Suppressor macrophage (primary cell): Measurements from ENCODE around the gene CHIC2.

Experiments
- DNase-seq, 4 experiments: peaks; one replicate each; pipeline ENCODE4 v3.0.0-alpha.2; 2020 to 2022

The CHIC2 gene

DNA sequence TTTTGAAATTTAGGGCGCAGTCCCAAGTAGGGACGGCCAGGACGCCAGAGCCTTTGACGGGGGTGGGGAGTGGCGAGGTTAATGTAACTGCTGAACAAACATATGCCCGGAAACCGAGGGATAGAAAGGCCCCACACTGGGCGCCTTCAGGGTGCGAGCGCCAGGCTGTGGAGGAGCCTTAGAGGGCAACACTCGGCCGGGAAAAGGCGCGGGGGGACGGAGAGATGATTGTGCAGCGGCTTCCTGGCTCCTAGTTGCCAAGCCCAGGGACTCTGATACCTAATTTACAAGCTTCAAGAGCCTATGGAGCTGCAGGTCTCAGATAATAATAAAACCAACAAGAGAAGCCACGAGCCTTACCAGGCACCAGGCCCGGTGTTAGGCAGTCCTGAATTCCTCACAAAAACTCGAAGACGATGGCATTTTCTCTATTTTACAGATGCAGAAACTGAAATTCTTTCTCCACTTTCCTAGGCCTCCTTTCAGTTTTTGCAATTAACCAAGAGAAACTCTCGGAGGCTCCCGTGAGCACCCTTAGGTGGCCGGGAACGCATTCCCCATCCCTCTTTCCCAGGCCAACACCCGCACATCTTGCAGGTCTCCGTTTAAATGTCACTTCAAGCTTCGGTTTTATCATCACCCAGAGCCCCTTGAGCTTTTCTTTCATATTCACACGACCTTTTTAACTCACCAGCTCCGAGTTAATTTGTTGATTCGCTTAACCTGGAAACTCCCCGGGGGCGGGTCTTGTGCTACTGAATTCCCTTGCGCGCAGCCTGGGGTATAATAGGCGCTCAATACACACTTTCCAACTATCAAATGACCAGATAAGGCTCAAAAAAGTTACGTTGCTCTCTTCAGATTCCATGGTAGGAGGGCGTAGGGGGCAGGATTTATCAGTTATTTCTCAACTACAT lies 29.2 kb upstream of the CHIC2 start:
- no peak for DNase-seq

- no peak for DNase-seq
Measured at GRCh38 chr4:54092405-54093323, 28.3 kb upstream of the CHIC2 start.

- peak; percentile 68 to 90 (median 82) for DNase-seq
Measured at GRCh38 chr4:54091637-54092404, 27.4 kb upstream of the CHIC2 start.

GRCh38 chr4:54090804-54091623 lies 26.6 kb upstream of the CHIC2 start:
- DNase-seq: peak in 1 of 4 experiments; percentile 35

DNA sequence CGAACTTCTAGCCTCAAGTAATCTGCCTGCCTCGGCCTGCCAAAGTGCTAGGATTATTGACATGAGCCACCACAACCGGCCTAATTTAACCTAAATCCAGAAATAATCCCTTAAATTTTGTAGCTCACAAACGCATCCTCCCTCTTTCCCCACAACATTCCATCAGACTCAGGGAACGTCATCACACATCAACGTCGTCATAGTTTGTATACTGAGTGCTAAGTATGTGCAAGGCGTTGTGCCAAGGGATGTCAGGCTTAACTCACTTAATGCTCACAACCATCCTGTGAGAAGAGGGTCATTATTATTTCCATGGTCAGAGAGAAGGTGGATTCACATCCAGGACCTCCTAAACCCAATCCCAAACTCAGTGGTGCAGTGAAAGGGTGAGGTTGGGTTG lies 26.0 kb upstream of the CHIC2 start:
- no peak for DNase-seq

DNA sequence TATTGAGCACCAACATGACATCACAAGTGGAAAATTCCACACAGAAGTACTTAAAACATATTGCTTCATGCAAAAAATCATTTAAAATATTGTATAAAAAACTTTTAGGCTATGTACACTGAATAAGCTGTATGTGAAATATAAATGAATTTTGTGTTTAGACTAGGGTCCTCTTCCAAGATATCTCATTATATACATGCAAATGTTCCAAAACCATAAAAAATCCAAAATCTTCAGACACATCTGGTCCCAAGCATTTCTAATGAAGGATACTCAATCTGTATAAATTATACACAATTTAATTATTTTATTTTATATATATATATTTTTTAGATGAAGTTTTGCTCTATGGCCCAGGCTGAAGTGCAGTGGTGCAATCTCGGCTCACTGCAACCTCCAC lies 25.5 kb upstream of the CHIC2 start:
- DNase-seq: no peak

GRCh38 chr4:54085284-54085683 lies 20.9 kb upstream of the CHIC2 start:
- peak; percentile 72 to 87 (median 78) for DNase-seq

DNA sequence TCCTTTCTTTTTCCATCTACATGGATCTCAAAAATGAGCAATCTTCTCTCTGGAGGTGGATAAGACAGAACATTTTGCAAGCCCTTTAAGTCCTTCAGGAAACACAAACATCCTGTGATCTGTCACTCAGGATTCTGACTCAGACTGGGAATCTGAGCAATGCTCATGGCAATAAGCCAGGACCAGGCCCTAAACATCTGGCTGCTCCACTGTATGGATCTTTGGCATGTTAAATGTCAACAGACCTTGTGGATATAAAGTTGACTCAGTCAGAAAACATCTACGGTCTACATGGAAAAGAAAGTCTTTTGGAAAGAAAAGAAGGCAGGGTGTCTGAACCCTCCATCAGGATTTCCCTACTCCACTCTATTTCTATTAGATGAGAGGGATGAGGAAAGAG lies 17.8 kb upstream of the CHIC2 start:
- DNase-seq: peak in 3 of 4 experiments; percentile 30 to 38 (median 32)

- no peak for DNase-seq
Measured at GRCh38 chr4:54077812-54078211, 13.4 kb upstream of the CHIC2 start.

GRCh38 chr4:54076673-54077072 lies 12.3 kb upstream of the CHIC2 start:
- no peak for DNase-seq

DNA sequence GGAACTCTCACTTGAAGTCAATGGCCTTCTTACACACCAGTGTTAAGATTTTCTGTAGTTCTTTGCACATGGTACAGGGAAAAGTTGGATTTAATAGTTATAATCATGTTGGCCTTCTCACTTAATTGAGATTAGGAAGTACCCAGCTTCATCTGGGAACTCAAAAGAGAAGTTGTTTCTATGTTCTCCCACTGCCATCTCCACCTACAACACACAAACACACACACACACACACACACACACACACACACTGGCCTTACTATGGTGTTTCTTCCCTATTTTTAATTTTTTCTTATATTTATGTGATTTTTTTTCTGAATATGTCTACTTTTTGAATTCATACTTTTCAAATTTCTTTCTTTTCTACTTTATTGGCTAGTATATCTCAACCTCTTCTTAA lies 10.0 kb upstream of the CHIC2 start:
- DNase-seq: peak; percentile 47 to 71 (median 59)

- DNase-seq: peak; percentile 35 to 76 (median 56)
Measured at GRCh38 chr4:54073271-54073880, 9.0 kb upstream of the CHIC2 start.

- DNase-seq: no peak
Measured at GRCh38 chr4:54067166-54067565, 2.8 kb upstream of the CHIC2 start.

DNA sequence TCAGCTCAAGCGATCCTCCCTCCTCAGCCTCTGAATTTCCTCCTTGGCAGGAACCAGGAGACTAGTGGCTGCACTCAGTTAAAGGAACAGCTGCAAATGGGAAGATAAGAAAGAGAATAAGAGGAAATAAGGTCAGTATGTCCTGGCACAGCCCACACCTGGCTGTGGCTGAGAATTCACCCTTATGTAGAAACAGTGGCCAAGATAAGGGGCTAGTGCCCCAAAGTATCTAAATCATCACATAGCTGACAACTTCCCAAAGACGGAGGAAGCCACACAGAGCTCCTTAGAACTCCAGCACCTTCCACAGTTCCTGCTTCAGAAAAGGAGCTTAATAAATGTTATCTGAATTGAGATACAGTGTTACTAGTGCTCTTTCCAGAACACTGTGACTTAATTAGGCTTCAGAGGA lies 2.3 kb upstream of the CHIC2 start:
- no peak for DNase-seq

DNA sequence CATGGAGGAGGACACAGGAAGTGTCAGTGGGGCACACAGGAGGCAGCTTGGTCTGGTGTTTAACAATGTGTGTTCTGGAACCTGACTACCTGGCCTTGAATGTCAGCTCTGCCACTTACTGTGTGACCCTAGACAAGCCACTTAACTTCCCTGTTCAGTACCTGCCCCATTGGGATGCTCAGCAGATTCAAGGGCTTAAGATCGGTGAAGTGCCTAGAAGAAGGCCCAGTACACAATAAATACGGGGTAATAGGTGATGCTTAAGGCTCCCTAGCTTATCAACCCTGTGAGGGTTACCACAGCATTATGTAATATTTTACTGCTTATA lies 1.6 kb upstream of the CHIC2 start:
- DNase-seq: no peak

- no peak for DNase-seq
Measured at GRCh38 chr4:54065282-54066087, 1.1 kb upstream of the CHIC2 start.

- peak; percentile 60 to 77 (median 74) for DNase-seq
Measured at GRCh38 chr4:54063737-54064316, 578 bp downstream of the CHIC2 start.

- DNase-seq: peak; percentile 19 to 51 (median 38)
Measured at GRCh38 chr4:54063229-54063628, 1.2 kb downstream of the CHIC2 start.

DNA sequence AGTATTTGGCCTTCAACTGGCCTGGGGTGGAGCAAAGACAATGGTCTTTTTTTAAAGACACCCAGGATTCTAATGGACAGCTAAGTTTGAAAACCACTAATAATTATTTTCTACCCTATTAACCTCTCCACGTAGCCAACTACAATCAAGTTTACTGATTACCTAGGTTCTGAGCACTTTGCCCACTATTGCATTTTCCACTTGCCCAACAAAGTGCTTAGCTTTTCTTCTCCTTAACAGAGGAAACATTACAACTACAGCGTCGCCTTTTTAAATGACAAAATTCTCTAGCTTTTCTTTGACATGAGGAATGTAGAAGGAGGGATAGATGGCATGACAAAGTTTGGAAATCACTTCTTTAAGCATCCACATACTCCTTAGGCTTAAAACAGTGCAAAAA lies 2.0 kb downstream of the CHIC2 start:
- no peak for DNase-seq

- no peak for DNase-seq
Measured at GRCh38 chr4:54061873-54062272, 2.5 kb downstream of the CHIC2 start.
